Upper lobe of left lung (tissue), 6 donors: ENCODE results near the gene KPNA1. TPM values are rescaled to one million over a fixed set of nuclear protein-coding genes. Genes with fewer than 3 reads are reported as not detected.

Experiments used
- ATAC-seq, 2 donors: fragments of 200-7000 bp; cut with Tn5 transposase; one replicate each; pipeline ENCODE4 v1.9.1; 2022; ENCODE audit warnings: mild to moderate bottlenecking in 2 of 2, moderate library complexity in 2 of 2; ENCODE audit not compliant: low FRiP score in 2 of 2
- DNase-seq, 2 donors: peaks; one replicate each; pipeline ENCODE4 v3.0.0-alpha.2; 2019 to 2020
- H3K27ac ChIP-seq, 4 donors: fragments of 200-600 bp; sonication (generic); one replicate each; pipeline ENCODE4 v1.5.1; 2016 to 2019
- H3K27me3 ChIP-seq, 4 donors: fragments of 200-600 bp; sonication (generic); one replicate each; pipeline ENCODE4 v1.5.1; 2017 to 2019
- H3K36me3 ChIP-seq, 4 donors: fragments of 200-600 bp; sonication (generic); one replicate each; pipeline ENCODE4 v1.5.1; 2016 to 2019
- H3K4me1 ChIP-seq, 4 donors: fragments of 200-600 bp; sonication (generic); one replicate each; pipeline ENCODE4 v1.5.1; 2018 to 2019
- H3K4me3 ChIP-seq, 4 donors: fragments of 200-600 bp; sonication (generic); one replicate each; pipeline ENCODE4 v1.5.1; 2017 to 2019; ENCODE audit warnings: mild to moderate bottlenecking in 2 of 4, moderate library complexity in 1 of 4
- H3K9me3 ChIP-seq, 4 donors: fragments of 200-600 bp; sonication (generic); one replicate each; pipeline ENCODE4 v1.5.1; 2018 to 2019
- CTCF ChIP-seq, 6 experiments: fragments of 450-650 bp in 4 of 6; fragments of 200-600 bp in 2 of 6; sonication (generic) in 2 of 6; IDR thresholded peaks; one replicate each; pipeline ENCODE4 v1.5.1; 2016 to 2019; ENCODE audit warnings: antibody characterized with exemption in 6 of 6
- EP300 ChIP-seq, 4 donors: sonication (generic); formaldehyde crosslinking; IDR thresholded peaks; one replicate each; pipeline ENCODE4 v1.5.1; 2017; ENCODE audit warnings: antibody characterized with exemption in 4 of 4, control low read depth in 2 of 4
- POLR2A ChIP-seq, 4 donors: fragments of 450-650 bp; IDR thresholded peaks; one replicate each; pipeline ENCODE4 v1.5.1; 2016 to 2017; ENCODE audit warnings: antibody characterized with exemption in 4 of 4, mild to moderate bottlenecking in 2 of 4
- POLR2AphosphoS5 ChIP-seq, 2 donors: sonication (generic); formaldehyde crosslinking; IDR thresholded peaks; one replicate each; pipeline ENCODE4 v1.5.1; 2017; ENCODE audit warnings: antibody characterized with exemption in 2 of 2
- WGBS, 2 donors: methylation state at CpG; one replicate each; pipeline ENCODE4 v1.1.5; 2017 to 2018; 5-methylcytosine and 5-hydroxymethylcytosine counted together
- total RNA-seq, 6 donors: library from RNA; depleted of rRNA in 4 of 6; stranded (reverse); fragments of >200 nt in 4 of 6; gene quantifications; one replicate each; pipeline versions ENCODE4 v1.1.0 to v1.2.1, GENCODE V29; 2016 to 2021
- donor health status: DM: no; HTN: no; CAD: no; lungs with moderate emphysema.
- donor health status: DM: no; HTN: yes; CAD: no; lungs with severe emphysema.

The KPNA1 gene
- total RNA-seq, 6 donors from 2014 or later: 38.9 to 104 (median 43.4) TPM

DNA sequence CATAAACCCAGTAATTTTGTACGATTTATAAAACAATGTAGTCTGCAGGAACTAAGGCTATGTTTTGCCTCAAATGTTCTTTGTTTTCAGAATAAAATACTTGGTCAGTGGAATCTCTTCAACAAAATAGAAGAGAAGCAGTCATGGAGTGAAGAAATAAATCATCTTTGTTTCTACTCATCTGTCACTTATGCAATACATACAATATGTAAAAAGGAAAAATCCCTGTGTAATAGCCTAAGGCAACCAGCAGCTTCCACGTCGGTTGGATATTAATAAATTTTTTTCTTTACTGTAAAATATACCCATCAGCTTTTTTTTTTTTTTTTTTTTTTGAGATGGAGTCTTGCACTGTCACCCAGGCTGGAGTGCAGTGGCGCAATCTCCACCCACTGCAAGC, 93.6 kb downstream of the KPNA1 start:
- ATAC-seq (no peak), DNase-seq (no peak)
- TF ChIP-seq CTCF (IDR thresholded peaks at IDR 0.05): no peak
- TF ChIP-seq POLR2AphosphoS5 (IDR thresholded peaks at IDR 0.05): no peak
- no peak for TF ChIP-seq EP300 (IDR thresholded peaks at IDR 0.05)
- no peak for TF ChIP-seq POLR2A (IDR thresholded peaks at IDR 0.05)
- Histone ChIP-seq H3K4me3 (no peak overlapping the region), H3K9me3 (no peaks in the 10 kb centered on the region), H3K27me3 (no peaks in the 10 kb centered on the region), H3K36me3 (peaks cover 7 to 31% (median 10%) of the 10 kb centered on the region in 4 donors), H3K4me1 (peaks cover 7 to 12% (median 9%) of the 10 kb centered on the region in 4 donors), H3K27ac (no peak overlapping the region)
- 88 to 93% methylated on average over 4 of the region's 4 CpGs for WGBS, 2 donors

- TF ChIP-seq EP300 (IDR thresholded peaks at IDR 0.05): no peak
- TF ChIP-seq POLR2A (IDR thresholded peaks at IDR 0.05): no peak
- no peak for TF ChIP-seq POLR2AphosphoS5 (IDR thresholded peaks at IDR 0.05)
- TF ChIP-seq CTCF (IDR thresholded peaks at IDR 0.05): no peak
- peak overlapping the region; percentile 85 to 91 (median 87) for H3K27ac ChIP-seq
- DNase-seq (no peak), ATAC-seq (no peak)
- H3K4me1 ChIP-seq: peaks cover 13 to 28% (median 22%) of the 10 kb centered on the region in 4 donors
- whole genome bisulfite sequencing, 2 donors: 49 to 54% methylated on average over 9 to 14 of the region's 14 CpGs
- H3K27me3 ChIP-seq: no peaks in the 10 kb centered on the region
- H3K9me3 ChIP-seq: no peaks in the 10 kb centered on the region
- H3K36me3 ChIP-seq: peaks cover 0 to 13% (median 0%) of the 10 kb centered on the region in 4 donors
- H3K4me3 ChIP-seq: peak overlapping the region; percentile 68 to 90 (median 74)
Observed at GRCh38 chr3:122416966-122417365, 97.8 kb downstream of the KPNA1 start.

GRCh38 chr3:122415762-122416654, 98.7 kb downstream of the KPNA1 start, which contains the start of gene WDR5B:
Gene WDR5B, minus strand, starts transcription at chr3:122416062. Its CDS starts 534 bp downstream, at chr3:122415528.
- Histone ChIP-seq H3K9me3 (no peaks in the 10 kb centered on the region), H3K36me3 (peaks cover 0 to 13% (median 2%) of the 10 kb centered on the region in 4 donors), H3K27me3 (no peaks in the 10 kb centered on the region), H3K4me1 (peaks cover 13 to 28% (median 22%) of the 10 kb centered on the region in 4 donors), H3K4me3 (peak within 1 kb of the TSS; percentile 68 to 90 (median 74)), H3K27ac (peak within 1 kb of the TSS; percentile 85 to 91 (median 87))
- DNase-seq (peak; percentile 34 to 96), ATAC-seq (peak; percentile 97 to 98)
- 0% methylated on average over 25 to 43 of the region's 48 CpGs for WGBS, 2 donors
- TF ChIP-seq EP300 (IDR thresholded peaks at IDR 0.05) (peak in 1 of 4 donors; percentile 15), POLR2A (IDR thresholded peaks at IDR 0.05) (peak in 3 of 4 donors; percentile 67 to 91 (median 86)), POLR2AphosphoS5 (IDR thresholded peaks at IDR 0.05) (peak; percentile 85 to 92), CTCF (IDR thresholded peaks at IDR 0.05) (peak in 1 of 6 experiments; percentile 22)

DNA sequence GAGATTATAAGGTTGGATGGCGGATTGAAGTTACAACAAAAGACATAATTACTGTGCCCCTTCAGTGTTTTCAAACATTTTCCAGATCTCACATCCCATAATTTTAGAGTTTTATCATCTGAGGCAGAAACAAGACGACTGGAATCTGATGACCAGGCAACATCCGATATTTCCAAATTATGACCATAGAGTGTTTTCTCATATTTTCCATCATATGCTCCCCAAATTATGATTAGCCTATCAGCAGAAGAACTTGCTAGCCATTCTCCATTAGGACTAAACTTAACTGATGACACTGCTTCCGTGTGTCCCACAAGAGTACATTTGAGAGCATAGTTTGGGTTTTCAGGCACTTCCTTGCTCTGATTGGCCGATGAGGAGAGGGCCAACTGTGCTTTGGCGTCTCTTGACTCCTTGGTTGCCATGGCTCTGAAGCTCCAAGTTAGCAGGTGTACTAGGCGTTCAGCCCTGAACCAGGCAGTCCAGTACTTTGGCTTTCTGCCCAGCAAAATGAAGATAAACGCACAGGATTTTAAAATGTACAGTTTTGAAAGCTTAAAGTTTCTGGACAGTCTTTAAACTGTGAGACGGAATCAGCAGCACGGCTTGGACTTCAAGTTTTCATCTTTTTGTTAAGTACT, 99.5 kb downstream of the KPNA1 start:
- peak overlapping the region; percentile 68 to 90 (median 74) for H3K4me3 ChIP-seq
- H3K9me3 ChIP-seq: no peaks in the 10 kb centered on the region
- no peaks in the 10 kb centered on the region for H3K27me3 ChIP-seq
- peaks cover 13 to 28% (median 22%) of the 10 kb centered on the region in 4 donors for H3K4me1 ChIP-seq
- H3K36me3 ChIP-seq: peaks cover 0 to 20% (median 2%) of the 10 kb centered on the region in 4 donors
- H3K27ac ChIP-seq: peak overlapping the region; percentile 85 to 91 (median 87)
- ATAC-seq (peak; percentile 65 to 90), DNase-seq (peak in 1 of 2 donors; percentile 85)
- WGBS, 2 donors: 21 to 24% methylated on average over 10 of the region's 10 CpGs
- no peak for TF ChIP-seq POLR2AphosphoS5 (IDR thresholded peaks at IDR 0.05)
- TF ChIP-seq POLR2A (IDR thresholded peaks at IDR 0.05): no peak

GRCh38 chr3:122414391-122414790, 100.3 kb downstream of the KPNA1 start:
- no peak for TF ChIP-seq POLR2AphosphoS5 (IDR thresholded peaks at IDR 0.05)
- no peak for TF ChIP-seq POLR2A (IDR thresholded peaks at IDR 0.05)
- TF ChIP-seq CTCF (IDR thresholded peaks at IDR 0.05): no peak
- Histone ChIP-seq H3K4me3 (no peak overlapping the region), H3K27ac (no peak overlapping the region), H3K27me3 (no peaks in the 10 kb centered on the region), H3K9me3 (no peaks in the 10 kb centered on the region), H3K36me3 (peaks cover 0 to 29% (median 6%) of the 10 kb centered on the region in 4 donors), H3K4me1 (peaks cover 13 to 28% (median 22%) of the 10 kb centered on the region in 4 donors)
- DNase-seq: no peak
- ATAC-seq: no peak
- WGBS, 2 donors: 91 to 97% methylated on average over 3 of the region's 3 CpGs
